Natural killer cell (primary cell): Measurements from ENCODE around the gene KIF18A. TPM values are rescaled to one million over a fixed set of nuclear protein-coding genes. Genes with fewer than 3 reads are reported as not detected.

Experiments
- ATAC-seq, 3 donors: fragments of 150-1000 bp in 2 of 3; fragments of 200-7000 bp in 1 of 3; cut with Tn5 transposase; 1 replicate in 1 of 3; 2 replicates in 2 of 3; pipeline ENCODE4 v1.10.0; 2021; ENCODE audit warnings: mild to moderate bottlenecking in 2 of 3, moderate library complexity in 2 of 3
- DNase-seq, 2 donors: peaks; one replicate each; pipeline versions ENCODE4 v3.0.0 to v3.0.0-alpha.2; 2013 to 2021; ENCODE audit warnings: mixed read lengths in 1 of 2
- H3K27ac ChIP-seq: one replicate; pipeline ENCODE4 v1.5.1; 2013; ENCODE audit warnings: mild to moderate bottlenecking, low read length
- H3K27me3 ChIP-seq: one replicate; pipeline ENCODE4 v1.6.1; 2013; ENCODE audit warnings: low read length; ENCODE audit not compliant: control insufficient read depth, insufficient read depth
- H3K36me3 ChIP-seq: one replicate; pipeline ENCODE4 v1.6.1; 2013; ENCODE audit warnings: low read length; ENCODE audit not compliant: control insufficient read depth, insufficient read depth
- H3K4me1 ChIP-seq: one replicate; pipeline ENCODE4 v1.6.1; 2013; ENCODE audit warnings: low read length; ENCODE audit not compliant: control insufficient read depth, insufficient read depth
- H3K4me3 ChIP-seq: one replicate; pipeline ENCODE4 v1.5.1; 2013; ENCODE audit warnings: low read length
- H3K9me3 ChIP-seq: one replicate; pipeline ENCODE4 v1.6.1; 2013; ENCODE audit warnings: low read length; ENCODE audit not compliant: control insufficient read depth, insufficient read depth
- H3K27ac Mint-ChIP-seq, 2 donors: one replicate each; pipeline ENCODE4 v1.8.0; 2022; ENCODE audit warnings: mild to moderate bottlenecking in 2 of 2, mixed read lengths in 2 of 2, moderate library complexity in 1 of 2
- H3K27me3 Mint-ChIP-seq, 2 donors: one replicate each; pipeline ENCODE4 v1.8.0; 2022; ENCODE audit warnings: low read depth in 2 of 2, mixed read lengths in 2 of 2
- H3K36me3 Mint-ChIP-seq: one replicate; pipeline ENCODE4 v1.8.0; 2022; ENCODE audit warnings: mixed read lengths
- H3K4me1 Mint-ChIP-seq, 2 donors: one replicate each; pipeline ENCODE4 v1.8.0; 2022; ENCODE audit warnings: mixed read lengths in 2 of 2
- H3K4me3 Mint-ChIP-seq: one replicate; pipeline ENCODE4 v1.8.0; 2022; ENCODE audit warnings: mild to moderate bottlenecking, moderate library complexity, mixed read lengths
- H3K9me3 Mint-ChIP-seq, 2 donors: one replicate each; pipeline ENCODE4 v1.8.0; 2022; ENCODE audit warnings: mixed read lengths in 2 of 2
- CTCF ChIP-seq: fragments of 200-600 bp; IDR thresholded peaks from one replicate; pipeline ENCODE4 v1.8.0; 2022; ENCODE audit warnings: antibody characterized with exemption
- WGBS: methylation state at CpG from one replicate; pipeline ENCODE4 v1.1.7; 2013; ENCODE audit warnings: missing lambda C conversion rate; ENCODE audit not compliant: insufficient coverage; 5-methylcytosine and 5-hydroxymethylcytosine counted together
- intact Hi-C: fragments of 100-400 bp; cut with micrococcal nuclease; formaldehyde crosslinking; loops from one replicate; pipeline ENCODE4 v1.14.2; 2022
- total RNA-seq, 4 donors: library from RNA; stranded (reverse); fragments of 120-200 nt in 1 of 4; gene quantifications; one replicate each; pipeline versions ENCODE4 v1.2.3 to v1.2.4, GENCODE V29; 2013 to 2022

The KIF18A gene
- total RNA-seq, 3 donors from 2014 or later (not counting 1 experiment from before 2014, with no cell fraction given): 3.7 to 6.9 (median 5.5) TPM

GRCh38 chr11:27996066-27996465 is 111.9 kb downstream of the KIF18A start:
- no peaks in the 10 kb centered on the region for H3K27me3 ChIP-seq
- no peaks in the 10 kb centered on the region for H3K36me3 ChIP-seq
- no peaks in the 10 kb centered on the region for H3K4me1 ChIP-seq
- H3K27ac ChIP-seq: no peak overlapping the region
- TF ChIP-seq CTCF: no peak
- Mint-ChIP-seq H3K4me3 (no peak overlapping the region), H3K27ac (no peak overlapping the region), H3K4me1 (no peaks in the 10 kb centered on the region), H3K36me3 (peaks cover 7% of the 10 kb centered on the region), H3K9me3 (peaks cover 4 to 9% of the 10 kb centered on the region in 2 donors), H3K27me3 (no peaks in the 10 kb centered on the region)
- no CpG with 5 or more reads among the region's 2 CpGs for WGBS
- DNase-seq (no peak), ATAC-seq (no peak)
- H3K4me3 ChIP-seq: no peak overlapping the region
- intact Hi-C loops: no loop called here
- H3K9me3 ChIP-seq: no peaks in the 10 kb centered on the region

GRCh38 chr11:27995083-27995482 is 112.9 kb downstream of the KIF18A start:
- 96% methylated on average over 3 of the region's 3 CpGs for WGBS
- Histone ChIP-seq H3K4me1 (no peaks in the 10 kb centered on the region), H3K27ac (no peak overlapping the region), H3K36me3 (no peaks in the 10 kb centered on the region), H3K27me3 (no peaks in the 10 kb centered on the region), H3K9me3 (no peaks in the 10 kb centered on the region), H3K4me3 (no peak overlapping the region)
- Mint-ChIP-seq H3K27me3 (no peaks in the 10 kb centered on the region), H3K36me3 (peaks cover 7% of the 10 kb centered on the region), H3K9me3 (peaks cover 5 to 11% of the 10 kb centered on the region in 2 donors), H3K4me3 (no peak overlapping the region), H3K27ac (no peak overlapping the region), H3K4me1 (no peaks in the 10 kb centered on the region)
- ATAC-seq (no peak), DNase-seq (no peak)
- intact Hi-C loops: no loop called here
- TF ChIP-seq CTCF: no peak

- WGBS: 77% methylated on average over 1 of the region's 1 CpG
- Histone ChIP-seq H3K9me3 (no peaks in the 10 kb centered on the region), H3K27me3 (no peaks in the 10 kb centered on the region), H3K36me3 (no peaks in the 10 kb centered on the region), H3K27ac (no peak overlapping the region), H3K4me3 (no peak overlapping the region), H3K4me1 (no peaks in the 10 kb centered on the region)
- Mint-ChIP-seq H3K27ac (no peak overlapping the region), H3K9me3 (peaks cover 3 to 9% of the 10 kb centered on the region in 2 donors), H3K36me3 (no peaks in the 10 kb centered on the region), H3K4me3 (no peak overlapping the region), H3K27me3 (no peaks in the 10 kb centered on the region), H3K4me1 (no peaks in the 10 kb centered on the region)
- DNase-seq: no peak
- ATAC-seq: no peak
- TF ChIP-seq CTCF: no peak
- intact Hi-C loops: no loop called here
Measured at GRCh38 chr11:27991736-27992135, 116.2 kb downstream of the KIF18A start.

- DNase-seq: no peak
- TF ChIP-seq CTCF: no peak
- intact Hi-C loops: no loop called here
- Mint-ChIP-seq H3K9me3 (peaks cover 8 to 10% of the 10 kb centered on the region in 2 donors), H3K27ac (no peak overlapping the region), H3K27me3 (no peaks in the 10 kb centered on the region), H3K36me3 (no peaks in the 10 kb centered on the region), H3K4me3 (no peak overlapping the region), H3K4me1 (no peaks in the 10 kb centered on the region)
- Histone ChIP-seq H3K4me3 (no peak overlapping the region), H3K27me3 (no peaks in the 10 kb centered on the region), H3K36me3 (no peaks in the 10 kb centered on the region), H3K4me1 (no peaks in the 10 kb centered on the region), H3K27ac (no peak overlapping the region), H3K9me3 (no peaks in the 10 kb centered on the region)
- ATAC-seq: no peak
- WGBS: 100% methylated on average over 1 of the region's 2 CpGs
Measured at GRCh38 chr11:27977527-27977926, 130.4 kb downstream of the KIF18A start.
